Measurements from ENCODE around the gene CACNA1I. TPM values are rescaled to one million over a fixed set of nuclear protein-coding genes. Genes with fewer than 3 reads are reported as not detected.
"Not testable (repeated sequence)": the region's sequence is repeated elsewhere in the genome, so short reads cannot be mapped to it uniquely, and the experiment has no call there.

Gene CACNA1I
- total and polyA plus RNA-seq, 2 donors from 2014 or later: 0.63 TPM; not detected in 1

DNA sequence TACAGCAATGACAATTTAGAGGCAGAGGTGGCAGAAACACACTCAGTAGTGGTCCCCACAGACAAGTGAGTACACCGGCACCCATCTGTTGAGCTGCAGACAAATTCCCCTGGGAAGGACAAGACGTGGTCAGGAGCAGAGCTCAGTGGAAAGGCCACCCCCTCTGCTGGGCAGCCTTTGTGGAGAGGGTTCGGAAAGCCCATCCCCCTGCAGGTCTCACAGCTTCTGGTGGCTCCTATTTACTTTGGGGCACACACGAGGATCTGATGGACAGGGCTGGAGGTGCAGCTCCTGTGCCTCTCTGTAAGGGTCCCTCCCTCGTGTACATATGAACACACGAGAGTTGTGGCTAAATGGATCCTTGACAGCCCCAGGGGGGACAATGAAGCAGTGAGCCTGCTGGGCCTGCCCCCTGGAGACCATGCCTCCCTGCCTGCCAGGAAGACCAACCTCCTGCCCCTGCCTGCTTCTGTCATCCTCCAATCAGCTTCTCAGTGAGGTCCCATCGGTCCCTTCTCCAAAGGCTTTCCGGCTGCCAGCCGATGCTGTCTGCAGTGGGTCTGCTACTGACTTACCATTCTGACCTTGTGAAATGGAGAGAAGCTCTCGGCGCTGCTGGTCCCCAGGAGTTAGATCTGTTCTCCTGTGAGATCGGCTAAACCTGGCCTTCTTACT, 161.5 kb downstream of the CACNA1I start:
- Histone ChIP-seq H3K27me3 (ENCODE audit: control insufficient read depth, insufficient read depth, low read length) (no peaks in the 10 kb centered on the region), H3K4me1 (ENCODE audit: control insufficient read depth in 2 of 3, insufficient read depth in 2 of 3, low read depth in 1 of 3, low read length in 3 of 3) (no peaks in the 10 kb centered on the region), H3K36me3 (ENCODE audit: control insufficient read depth in 2 of 3, insufficient read depth in 3 of 3, low read length in 3 of 3) (no peaks in the 10 kb centered on the region), H3K9ac (ENCODE audit: low read length in 3 of 3) (no peak overlapping the region), H3K9me3 (ENCODE audit: control insufficient read depth in 2 of 3, insufficient read depth in 1 of 3, low read length in 3 of 3) (no peaks in the 10 kb centered on the region), H3K4me3 (ENCODE audit: low read length in 3 of 3) (no peak overlapping the region), H3K27ac (ENCODE audit: low read depth in 2 of 2, low read length in 2 of 2) (no peak overlapping the region)
- DNase-seq: no peak
- TF ChIP-seq, protein P1, sequence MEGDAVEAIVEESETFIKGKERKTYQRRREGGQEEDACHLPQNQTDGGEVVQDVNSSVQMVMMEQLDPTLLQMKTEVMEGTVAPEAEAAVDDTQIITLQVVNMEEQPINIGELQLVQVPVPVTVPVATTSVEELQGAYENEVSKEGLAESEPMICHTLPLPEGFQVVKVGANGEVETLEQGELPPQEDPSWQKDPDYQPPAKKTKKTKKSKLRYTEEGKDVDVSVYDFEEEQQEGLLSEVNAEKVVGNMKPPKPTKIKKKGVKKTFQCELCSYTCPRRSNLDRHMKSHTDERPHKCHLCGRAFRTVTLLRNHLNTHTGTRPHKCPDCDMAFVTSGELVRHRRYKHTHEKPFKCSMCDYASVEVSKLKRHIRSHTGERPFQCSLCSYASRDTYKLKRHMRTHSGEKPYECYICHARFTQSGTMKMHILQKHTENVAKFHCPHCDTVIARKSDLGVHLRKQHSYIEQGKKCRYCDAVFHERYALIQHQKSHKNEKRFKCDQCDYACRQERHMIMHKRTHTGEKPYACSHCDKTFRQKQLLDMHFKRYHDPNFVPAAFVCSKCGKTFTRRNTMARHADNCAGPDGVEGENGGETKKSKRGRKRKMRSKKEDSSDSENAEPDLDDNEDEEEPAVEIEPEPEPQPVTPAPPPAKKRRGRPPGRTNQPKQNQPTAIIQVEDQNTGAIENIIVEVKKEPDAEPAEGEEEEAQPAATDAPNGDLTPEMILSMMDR (IDR thresholded peaks at IDR 0.05; ENCODE audit: borderline replicate concordance, extremely low read depth, insufficient read depth): no peak
- FAIRE-seq: no peak
- intact Hi-C loops (cut with DNase I): no loop called here

DNA sequence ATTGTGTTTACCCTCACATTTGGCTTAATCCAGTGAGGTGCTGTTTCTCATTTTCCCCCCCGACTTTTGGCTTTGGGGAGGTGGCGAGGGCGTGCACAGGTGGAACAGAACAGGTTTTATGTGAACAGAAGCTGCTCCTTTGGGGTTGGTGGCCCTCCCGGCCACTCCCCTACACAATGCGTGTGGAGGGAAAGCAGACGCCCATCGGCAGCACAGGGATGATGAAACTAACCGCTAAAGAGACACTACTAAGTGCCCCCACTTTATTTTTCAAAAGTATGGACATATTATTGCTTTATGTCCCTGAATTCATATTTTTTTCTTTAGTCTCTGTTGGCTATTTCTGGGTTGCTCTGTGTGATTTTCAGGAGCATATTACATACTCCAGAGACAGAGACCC, 162.1 kb downstream of the CACNA1I start:
- intact Hi-C loops (cut with DNase I): no loop called here
- Histone ChIP-seq H3K4me3 (ENCODE audit: low read length in 3 of 3) (no peak overlapping the region), H3K27ac (ENCODE audit: low read depth in 2 of 2, low read length in 2 of 2) (no peak overlapping the region), H3K4me1 (ENCODE audit: control insufficient read depth in 2 of 3, insufficient read depth in 2 of 3, low read depth in 1 of 3, low read length in 3 of 3) (no peaks in the 10 kb centered on the region), H3K9ac (ENCODE audit: low read length in 3 of 3) (no peak overlapping the region), H3K36me3 (ENCODE audit: control insufficient read depth in 2 of 3, insufficient read depth in 3 of 3, low read length in 3 of 3) (no peaks in the 10 kb centered on the region), H3K27me3 (ENCODE audit: control insufficient read depth, insufficient read depth, low read length) (no peaks in the 10 kb centered on the region), H3K9me3 (ENCODE audit: control insufficient read depth in 2 of 3, insufficient read depth in 1 of 3, low read length in 3 of 3) (no peaks in the 10 kb centered on the region)
- FAIRE-seq: no peak
- TF ChIP-seq, protein P1 (IDR thresholded peaks at IDR 0.05; ENCODE audit: borderline replicate concordance, extremely low read depth, insufficient read depth): no peak
- no peak for DNase-seq

DNA sequence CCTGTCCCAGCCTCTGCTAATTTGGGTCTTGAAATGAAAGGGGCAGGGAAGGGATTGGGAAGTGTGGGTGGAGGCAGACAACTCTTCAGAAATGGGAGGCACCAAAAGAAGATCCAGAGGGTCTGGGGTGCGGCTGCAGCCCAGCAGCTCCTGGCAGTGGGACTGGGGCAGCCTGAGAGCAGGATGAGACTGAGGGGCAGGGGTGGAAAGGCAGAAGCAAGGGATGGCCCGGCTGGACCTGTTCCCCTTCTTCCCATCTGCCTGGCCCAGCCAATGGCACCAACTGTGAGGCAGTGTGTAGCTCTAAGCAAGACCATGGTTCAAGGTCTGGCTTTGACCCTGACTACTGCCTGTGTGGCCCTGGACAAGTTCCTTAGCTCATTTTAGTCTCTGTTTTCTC, 162.6 kb downstream of the CACNA1I start:
- FAIRE-seq: no peak
- no peak for DNase-seq
- Histone ChIP-seq H3K9me3 (ENCODE audit: control insufficient read depth in 2 of 3, insufficient read depth in 1 of 3, low read length in 3 of 3) (no peaks in the 10 kb centered on the region), H3K9ac (ENCODE audit: low read length in 3 of 3) (no peak overlapping the region), H3K27me3 (ENCODE audit: control insufficient read depth, insufficient read depth, low read length) (no peaks in the 10 kb centered on the region), H3K27ac (ENCODE audit: low read depth in 2 of 2, low read length in 2 of 2) (no peak overlapping the region), H3K36me3 (ENCODE audit: control insufficient read depth in 2 of 3, insufficient read depth in 3 of 3, low read length in 3 of 3) (no peaks in the 10 kb centered on the region), H3K4me1 (ENCODE audit: control insufficient read depth in 2 of 3, insufficient read depth in 2 of 3, low read depth in 1 of 3, low read length in 3 of 3) (no peaks in the 10 kb centered on the region), H3K4me3 (ENCODE audit: low read length in 3 of 3) (no peak overlapping the region)
- TF ChIP-seq, protein P1 (IDR thresholded peaks at IDR 0.05; ENCODE audit: borderline replicate concordance, extremely low read depth, insufficient read depth): no peak
- intact Hi-C loops (cut with DNase I): no loop called here

DNA sequence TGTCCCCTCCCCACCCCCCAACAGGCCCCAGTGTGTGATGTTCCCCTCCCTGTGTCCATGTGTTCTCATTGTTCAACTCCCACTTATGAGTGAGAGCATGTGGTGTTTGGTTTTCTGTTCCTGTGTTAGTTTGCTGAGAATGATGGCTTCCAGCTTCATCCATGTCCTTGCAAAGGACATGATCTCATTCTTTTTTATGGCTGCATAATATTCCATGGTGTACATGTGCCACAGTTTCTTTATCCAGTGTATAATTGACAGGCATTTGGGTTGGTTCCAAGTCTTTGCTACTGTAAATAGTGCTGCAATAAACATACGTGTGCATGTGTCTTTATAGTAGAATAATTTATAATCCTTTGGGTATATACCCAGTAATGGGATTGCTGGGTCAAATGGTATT, 163.5 kb downstream of the CACNA1I start:
- H3K9me3 ChIP-seq (ENCODE audit: control insufficient read depth in 2 of 3, insufficient read depth in 1 of 3, low read length in 3 of 3); H3K27me3 ChIP-seq (ENCODE audit: control insufficient read depth, insufficient read depth, low read length); H3K4me1 ChIP-seq (ENCODE audit: control insufficient read depth in 2 of 3, insufficient read depth in 2 of 3, low read depth in 1 of 3, low read length in 3 of 3); H3K27ac ChIP-seq (ENCODE audit: low read depth in 2 of 2, low read length in 2 of 2); H3K36me3 ChIP-seq (ENCODE audit: control insufficient read depth in 2 of 3, insufficient read depth in 3 of 3, low read length in 3 of 3); H3K9ac ChIP-seq (ENCODE audit: low read length in 3 of 3); H3K4me3 ChIP-seq (ENCODE audit: low read length in 3 of 3); intact Hi-C loops (cut with DNase I); FAIRE-seq; DNase-seq: not testable (repeated sequence)
